Ammon's horn (tissue), 1 donor: ENCODE results near the gene DPT.
A peak's percentile ranks its signal among the peaks of the same experiment; 100 is the strongest.

Experiments
- DNase-seq: peaks from one replicate; pipeline ENCODE4 v3.0.0-alpha.2; 2016; ENCODE audit warnings: low spot score

DPT gene

DNA sequence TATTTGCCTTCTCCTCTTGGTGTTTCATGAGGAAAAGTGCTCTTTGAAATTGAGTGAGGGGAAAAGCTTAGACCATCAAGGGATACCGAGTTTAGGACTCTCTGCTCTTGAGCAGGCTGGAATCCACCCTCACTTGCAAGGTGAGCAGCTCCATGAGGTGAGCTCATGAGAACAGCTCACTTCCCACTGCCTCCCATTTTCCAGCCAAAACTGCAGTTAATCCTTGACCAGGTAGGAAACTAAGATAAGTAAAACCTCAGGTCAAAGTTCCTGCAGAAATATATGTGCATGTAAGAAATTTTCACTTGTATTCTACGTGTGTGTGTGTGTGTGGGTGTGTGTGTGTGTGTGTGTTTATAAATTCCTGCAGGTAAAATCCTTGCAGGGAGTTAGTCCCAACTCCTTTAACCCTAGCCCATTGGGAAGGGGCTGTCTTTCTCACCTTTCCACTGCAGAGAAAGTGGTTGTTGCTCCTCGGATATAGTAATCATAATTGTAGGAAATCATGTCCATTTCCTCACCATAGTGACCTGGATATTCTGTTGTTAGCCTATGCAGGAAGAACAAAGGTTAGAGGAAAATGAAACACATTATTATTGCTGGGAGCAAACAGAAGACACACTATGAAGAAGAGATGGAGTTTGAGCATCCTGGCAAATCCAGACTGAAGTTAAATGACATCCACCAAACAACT lies 28.3 kb downstream of the DPT start:
- DNase-seq: no peak

DNA sequence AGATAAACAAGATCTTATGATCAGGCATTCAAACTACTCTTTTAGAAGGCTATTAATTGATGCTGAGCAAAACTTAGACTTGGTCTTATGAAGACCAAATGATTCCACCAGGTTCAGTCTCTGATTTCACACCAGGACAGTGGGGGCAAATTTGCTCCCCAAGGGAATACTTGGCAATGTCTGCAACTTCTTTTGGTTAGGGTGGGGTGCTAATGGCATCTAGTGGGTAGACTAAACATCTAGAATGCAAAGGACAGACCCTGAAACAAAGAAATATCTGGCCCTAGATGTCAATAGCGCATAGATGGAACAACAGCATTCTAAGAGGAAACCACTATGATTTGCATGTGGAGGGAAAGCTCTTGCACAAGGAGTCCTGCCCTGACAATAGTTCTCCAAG lies 30.6 kb downstream of the DPT start:
- DNase-seq: no peak

DNA sequence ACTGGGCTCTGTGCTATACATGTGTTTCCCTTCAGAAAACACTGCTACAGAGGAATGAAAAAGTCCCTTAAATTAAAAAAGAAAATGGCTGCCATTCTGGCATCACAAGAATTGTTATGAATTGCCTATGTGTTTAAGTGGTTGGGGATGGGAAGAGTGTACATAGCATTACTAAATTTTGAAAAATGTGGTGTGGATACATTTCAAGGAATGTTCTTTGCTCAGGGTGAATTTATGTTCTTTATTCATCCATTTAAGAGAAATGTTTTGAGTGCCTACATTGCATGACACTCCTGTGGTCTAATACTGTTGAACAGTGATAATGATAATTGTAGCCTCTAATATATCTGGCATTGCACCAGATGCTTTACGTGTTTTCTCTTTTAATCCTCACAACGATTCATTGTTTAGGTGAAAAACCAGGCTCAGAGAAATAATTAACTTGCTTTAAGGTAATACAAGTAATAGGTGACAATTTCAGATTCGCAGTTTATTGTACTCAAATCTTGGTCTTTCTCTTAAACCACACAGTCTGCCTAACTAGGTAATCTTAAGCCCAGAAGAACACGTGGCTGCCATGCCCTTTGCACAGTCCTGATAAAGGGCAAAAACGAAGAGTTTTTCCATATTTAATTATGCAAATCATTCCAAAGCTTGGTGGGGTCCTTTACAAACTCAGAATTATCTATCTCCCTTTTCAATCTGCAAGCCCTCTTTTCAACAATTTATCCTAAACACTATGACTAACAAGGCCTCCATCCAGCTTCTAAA lies 31.5 kb downstream of the DPT start:
- DNase-seq: no peak

DNA sequence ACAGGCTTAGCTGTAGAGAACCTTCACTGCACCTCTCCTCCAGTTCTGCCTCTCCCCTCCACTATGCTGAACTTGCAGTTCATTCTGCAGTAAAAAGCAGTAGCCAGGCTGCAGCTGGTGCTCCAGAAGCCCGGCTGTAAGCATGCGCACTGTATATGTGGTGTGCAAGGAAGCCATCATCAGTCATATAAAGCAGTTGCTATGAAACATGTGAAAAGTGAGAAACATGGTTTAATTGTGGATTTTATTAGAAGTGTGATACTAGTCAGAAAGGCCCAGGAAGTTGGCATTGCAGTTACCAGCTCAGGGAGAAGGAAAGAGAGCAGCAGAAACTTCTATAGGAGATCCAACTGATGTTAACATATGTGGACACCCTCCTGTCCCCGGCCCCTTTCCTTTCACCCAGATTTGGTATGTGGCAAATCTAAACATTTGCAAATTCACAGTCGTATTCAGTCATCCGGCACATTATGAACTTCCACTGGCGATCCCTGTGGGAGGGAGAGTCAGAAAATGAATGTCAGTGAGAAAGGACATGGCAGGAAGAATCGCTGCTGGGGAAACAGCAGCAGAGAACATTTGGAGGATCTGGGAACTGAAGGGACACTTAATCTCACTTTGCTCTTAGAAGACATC lies 32.8 kb downstream of the DPT start:
- peak; percentile 17 for DNase-seq

DNA sequence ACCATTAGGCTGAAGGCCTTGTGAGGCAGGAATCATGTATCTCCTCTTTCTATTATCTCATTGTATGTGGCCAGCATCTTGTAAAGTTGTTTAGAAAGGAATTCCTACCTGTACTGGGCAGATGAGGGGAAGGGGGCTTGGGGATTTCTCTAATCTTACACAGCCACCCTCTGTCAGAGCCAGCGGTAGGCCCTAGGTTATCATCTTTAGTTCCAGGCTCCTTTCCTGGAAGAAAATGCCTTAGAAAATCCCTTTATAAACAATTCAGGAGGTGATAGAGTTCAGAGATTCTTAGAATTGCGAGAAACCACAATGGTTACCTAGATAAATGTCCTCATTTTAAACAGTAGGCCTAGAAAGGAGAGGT lies 35.2 kb downstream of the DPT start:
- DNase-seq: no peak

DNA sequence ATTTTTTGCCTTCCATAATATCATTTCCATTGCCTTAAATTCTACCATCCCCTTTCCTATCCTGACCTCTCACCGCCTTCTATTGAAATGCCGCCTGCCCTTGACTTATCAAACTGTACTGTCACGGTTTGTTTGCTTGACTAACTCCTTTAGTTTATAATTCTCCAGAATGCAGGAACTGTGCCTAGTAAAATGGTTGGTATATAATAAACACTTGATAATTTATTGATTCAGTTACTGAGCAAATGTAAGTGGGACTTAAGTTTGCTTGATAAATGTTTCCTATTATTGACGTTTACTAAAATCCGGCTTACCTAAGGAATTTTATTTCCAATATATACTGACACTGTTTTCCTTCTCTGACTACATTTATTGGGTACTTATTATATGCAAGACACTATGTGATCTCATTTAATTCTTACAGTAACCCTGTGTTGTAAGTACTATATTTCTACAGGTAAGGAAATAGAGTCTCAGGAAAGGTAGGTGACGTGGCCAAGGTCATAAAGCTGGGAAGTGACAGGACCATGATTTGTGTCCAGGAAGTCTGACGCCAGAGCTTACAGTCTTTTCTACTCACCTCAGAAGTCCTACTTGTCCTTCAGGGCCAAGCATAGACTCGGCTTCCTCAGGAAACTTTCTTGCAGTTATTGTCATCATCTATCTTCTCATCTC lies 35.7 kb downstream of the DPT start:
- DNase-seq: no peak

DNA sequence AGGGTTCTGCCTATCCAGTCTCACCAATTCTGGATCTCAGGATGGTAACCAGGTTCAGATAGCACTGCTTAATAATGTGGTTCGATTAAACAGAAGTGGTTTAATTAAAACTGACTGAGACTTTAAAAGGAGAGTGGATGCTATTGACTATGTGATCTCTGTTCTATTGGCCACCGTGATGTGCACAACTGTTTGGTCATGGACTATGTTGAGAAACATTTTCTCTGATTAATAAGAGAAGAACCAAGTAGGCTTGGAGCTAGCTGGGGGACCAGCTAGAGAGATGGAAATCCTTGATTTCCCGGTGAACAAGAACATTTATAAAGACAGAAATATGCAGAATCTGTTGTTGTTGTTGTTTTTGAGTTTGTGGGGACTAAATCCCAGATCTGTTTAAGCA lies 36.5 kb downstream of the DPT start:
- no peak for DNase-seq

DNA sequence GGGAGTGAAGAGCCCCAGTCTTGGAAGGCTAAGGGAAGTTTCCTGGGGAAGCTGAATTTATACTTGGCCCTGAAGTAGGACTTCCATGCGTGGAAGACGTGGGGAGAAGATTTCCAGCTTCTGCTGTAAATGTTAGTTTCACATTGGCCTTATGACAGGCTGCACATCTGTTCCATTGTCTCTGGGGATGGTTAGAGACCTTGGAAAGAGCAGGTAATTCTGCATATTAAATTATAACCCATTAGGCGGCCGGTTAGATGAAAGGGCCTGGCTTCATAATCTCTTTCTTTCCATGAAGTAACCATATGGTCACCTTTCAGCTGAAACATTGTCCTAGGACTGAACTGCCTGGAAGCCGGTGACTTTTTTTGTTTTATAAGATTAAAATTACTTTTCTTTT lies 37.5 kb downstream of the DPT start:
- no peak for DNase-seq

DNA sequence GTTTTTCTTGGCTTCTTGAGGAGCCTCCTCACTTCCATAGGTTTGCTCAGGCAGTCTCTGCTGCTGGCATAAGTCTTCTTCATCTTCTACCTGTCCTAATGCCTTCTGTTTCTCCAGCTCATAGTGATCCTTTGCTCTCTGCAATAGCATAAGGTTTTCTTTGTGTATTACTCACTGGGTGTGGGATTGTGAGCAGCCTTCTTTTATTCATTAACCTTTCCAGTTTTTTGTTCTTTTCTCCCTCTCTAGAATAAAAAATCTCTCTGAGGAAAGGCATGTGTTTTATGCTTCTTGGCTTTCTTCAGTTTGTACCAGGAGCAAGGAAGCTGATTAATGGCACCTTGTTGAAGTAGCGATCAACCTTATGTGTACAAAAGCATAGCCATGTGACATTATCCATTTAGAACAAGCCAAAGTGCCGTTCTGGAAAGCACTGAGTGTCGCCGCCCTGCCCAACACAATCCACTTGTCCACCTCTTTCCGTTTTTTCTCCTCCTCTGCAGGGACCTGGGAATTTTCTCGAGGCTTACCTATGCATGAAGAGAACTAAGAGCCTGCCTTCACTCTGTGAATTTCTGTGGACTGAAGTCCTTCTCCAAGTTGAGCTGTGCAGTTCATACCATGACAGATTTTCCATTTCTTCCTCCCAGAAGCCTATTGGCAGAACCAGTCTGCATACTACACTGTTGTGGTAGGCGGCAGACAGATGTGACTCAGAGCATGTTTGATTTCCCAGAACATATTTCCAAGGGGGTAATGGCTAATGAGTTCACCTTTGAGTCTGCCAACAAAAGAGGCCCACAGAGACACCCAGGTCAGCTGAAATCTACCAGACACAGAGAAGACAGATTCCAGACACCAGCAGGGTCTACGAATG lies 39.0 kb downstream of the DPT start:
- peak; percentile 17 for DNase-seq

DNA sequence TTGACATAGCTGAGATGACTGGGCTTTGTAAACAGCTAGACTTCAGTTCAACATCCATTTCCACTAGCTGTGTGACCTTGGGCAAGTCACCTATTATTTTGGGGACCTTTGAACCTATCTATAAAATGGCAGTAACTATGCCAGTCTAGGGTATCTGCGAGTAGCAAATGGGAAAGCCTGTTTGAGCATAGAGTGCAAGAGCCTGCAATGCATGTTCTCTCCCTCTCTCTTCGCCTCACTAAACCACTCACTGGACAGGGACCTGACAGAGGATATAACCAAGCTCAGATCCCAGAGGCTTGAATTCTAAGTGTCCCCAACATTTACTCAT lies 39.7 kb downstream of the DPT start:
- no peak for DNase-seq

DNA sequence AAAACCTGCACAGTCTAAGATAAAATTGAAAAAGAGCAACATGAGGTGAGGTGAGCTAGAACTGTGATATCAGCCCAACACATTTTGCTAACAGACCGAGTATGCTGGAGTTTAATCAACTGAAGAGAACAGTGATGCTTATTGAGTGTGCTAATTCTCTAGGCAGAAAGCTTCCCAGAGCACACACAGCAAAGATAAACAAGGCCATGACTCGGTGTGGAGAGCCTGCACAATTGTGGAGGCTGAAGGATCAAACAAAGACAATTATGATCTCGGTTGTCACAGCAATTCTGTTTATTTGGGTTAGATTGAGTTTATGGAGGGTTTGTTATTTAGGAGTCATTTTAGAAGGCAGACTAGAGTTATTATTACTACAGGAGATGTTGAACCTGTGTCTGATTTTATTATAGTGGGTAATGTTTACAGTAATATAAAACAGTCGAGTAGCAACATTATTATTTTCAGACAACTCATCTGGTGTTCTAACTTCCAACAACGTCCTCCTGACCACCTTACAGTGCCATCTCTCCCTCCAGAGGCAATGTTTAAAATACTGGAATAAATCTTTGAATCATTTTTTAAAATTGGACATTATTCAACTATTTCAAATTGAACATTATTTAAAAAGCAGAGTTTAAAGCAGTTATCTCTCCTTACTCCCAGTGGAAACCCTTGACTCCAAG lies 40.2 kb downstream of the DPT start:
- peak; percentile 50 for DNase-seq

DNA sequence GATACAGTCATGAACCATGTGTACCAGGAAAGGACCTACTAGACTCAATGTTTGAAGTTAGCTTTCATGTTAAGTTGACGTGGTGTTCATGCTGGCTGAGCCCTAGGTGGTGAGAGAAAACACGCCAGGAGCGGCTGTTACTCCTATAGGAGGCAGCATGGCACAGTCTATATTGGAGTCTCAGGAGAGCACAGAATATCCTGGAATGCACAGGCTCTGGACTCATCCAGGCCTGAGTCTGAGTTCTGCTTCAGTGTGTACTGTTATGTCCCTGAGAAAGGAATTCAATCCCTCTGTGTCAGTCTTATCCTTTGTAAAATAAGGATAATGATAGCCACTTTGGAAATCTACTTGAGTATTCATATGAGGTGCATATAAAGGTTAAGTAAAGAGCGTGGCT lies 41.2 kb downstream of the DPT start:
- no peak for DNase-seq

DNA sequence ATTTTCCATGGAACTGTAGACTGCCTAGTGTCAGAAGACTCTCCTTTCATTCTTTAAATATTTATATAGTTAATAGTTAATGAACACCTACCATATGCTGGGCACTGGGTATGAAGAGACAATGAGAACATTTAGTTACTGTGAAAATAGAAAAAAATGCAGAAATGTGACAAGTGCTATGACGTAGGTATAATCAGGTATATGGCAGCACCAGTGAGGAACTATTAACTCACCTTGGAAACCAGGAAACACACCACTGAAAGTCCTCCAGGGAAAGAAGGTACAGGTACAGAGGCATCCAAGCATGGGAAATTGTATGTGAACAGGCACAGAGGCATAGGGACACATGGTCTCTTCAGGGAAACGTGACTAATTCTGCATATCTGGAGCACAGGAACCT lies 42.3 kb downstream of the DPT start:
- no peak for DNase-seq

DNA sequence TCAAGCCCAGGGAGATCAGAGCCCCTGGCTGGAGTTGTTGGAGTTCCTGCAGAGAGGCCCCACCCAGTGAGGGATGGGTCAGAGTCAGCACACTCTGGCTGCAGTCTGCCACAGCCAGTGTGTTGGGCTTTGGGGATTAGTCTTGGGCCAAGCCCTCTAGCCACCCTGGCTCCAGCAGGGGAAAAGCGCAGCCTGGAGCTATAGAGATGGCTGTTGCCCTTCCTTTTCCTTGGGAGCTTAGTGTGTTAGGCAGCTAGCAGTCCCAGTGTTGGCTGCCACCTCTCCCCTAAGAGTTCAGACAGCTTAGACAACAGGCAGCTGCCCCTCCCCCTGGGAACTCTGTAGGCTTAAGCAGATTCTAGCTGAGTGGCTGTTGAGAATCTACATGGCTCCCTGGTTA lies 45.1 kb downstream of the DPT start:
- DNase-seq: no peak

DNA sequence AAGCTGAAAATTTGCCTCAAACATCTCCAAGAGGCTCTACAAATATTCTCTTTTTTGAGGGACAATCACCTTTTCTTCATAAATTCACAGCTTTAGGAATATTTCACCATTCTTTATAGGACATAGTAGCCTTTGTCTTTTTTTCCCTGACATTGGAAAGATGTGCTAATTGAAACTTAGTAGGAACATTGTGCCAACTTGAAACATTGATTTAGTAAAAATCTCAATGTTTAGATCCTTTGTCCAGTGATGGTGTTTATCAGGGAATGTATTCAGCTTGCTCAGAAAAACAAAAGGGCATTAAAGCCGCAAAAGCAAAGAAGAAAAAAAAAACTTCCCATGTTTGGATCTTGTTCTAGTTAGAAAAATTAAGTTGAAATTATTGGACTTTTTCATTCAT lies 52.1 kb downstream of the DPT start:
- DNase-seq: no peak

DNA sequence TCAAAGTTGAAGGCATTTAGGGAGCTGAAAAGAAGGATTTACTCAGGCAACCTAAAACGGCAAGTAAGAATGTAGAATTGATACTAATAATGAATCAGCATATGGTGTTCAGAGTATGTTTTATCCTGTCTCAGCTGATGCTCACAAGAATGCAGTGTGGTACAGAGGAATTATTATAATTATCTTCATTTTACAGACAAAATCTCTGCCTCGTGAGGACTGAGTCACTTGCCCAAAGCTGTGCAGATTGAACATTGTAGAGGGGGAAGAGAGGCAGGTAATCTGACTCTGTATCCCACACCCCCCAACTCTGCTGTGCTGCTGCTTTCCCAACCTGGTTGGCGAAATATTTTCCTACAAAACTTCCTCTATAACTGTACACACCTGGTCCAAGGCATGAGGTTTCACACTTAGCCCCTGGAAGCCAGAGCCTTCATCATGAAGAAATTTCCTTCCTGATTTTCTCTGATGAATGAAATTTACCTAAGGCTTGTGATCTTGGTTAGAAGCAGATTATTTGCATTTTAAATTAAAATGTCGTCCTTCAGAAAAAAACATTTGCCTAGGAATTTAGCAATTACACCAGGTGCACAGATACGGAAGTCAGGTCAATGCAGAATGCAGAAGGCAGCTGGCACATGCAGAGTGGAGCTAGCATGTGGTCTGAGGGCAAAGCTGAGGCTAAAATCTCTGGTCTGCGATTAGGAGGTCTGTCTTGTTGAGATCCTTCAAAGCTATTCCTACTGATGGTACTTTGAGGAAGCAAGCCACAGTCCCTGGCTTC lies 52.8 kb downstream of the DPT start:
- no peak for DNase-seq

DNA sequence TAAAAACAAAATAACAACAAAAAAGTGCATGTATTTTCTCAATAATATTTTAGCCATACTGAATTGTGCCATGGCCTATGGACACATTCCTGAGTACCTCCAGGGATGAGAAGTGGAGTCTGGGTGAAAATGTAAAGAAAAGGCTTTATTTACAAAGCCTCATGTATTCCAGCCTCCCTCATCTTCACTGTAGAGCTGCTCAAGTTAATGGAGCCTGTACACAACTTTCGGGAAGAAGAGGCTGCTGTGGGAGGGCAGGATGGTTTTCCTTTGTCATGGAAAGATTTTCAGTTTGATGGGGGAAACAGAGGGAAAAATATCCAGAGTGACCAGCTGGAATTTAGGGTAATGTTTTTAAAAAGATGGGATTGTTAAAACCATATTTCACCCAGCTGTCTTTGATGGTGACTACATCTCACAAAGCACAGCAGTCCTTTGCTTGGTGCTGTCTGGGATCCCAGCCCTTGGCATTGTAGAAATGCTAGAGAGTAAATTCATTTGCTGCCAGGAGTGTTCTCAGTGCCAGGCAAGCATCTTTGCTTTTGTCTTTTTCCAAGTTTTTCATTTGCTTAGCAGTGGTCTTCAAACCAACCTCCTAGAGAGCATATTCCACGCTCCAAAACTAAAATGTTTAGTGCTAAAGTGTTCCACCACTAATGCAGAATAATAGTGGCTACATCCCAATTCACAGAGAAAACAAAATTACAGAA lies 54.9 kb downstream of the DPT start:
- DNase-seq: peak; percentile 46

DNA sequence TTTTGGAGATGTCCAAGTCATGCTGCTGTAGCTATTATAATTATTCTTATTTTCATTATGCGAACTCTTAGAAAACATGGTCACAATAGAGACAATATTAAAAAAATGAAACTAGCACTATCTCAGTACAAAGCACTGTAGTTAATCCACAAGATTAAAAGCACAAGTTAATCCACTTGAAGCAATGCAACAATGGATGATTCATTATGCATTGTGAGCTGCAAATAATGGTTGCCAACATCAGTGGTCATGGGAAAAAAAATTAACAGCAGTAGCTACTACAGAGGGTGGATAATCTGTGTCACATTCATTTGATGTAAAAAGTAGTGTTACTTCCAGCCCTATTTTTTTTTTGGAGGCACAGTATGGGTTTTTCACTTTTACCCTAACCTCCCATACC lies 56.7 kb downstream of the DPT start:
- no peak for DNase-seq

DNA sequence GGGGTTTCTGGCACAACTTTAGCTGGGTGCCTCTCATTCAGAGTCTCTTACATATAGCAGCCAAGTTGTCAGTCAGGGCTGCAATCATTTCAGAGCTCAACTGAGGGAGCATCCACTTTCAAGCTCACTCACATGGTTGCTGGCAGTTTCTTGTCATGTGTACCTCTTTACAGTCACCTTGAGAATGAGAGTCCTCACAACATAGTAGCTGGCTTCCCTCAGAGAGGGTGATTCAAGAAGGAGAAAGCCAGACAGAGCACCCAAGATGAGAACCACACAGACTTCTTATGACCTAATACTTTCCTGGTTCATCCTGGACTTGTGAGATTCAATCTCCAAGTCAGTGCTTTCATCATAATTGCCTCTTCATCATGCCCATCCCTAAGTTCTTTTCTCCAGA lies 57.2 kb downstream of the DPT start:
- DNase-seq: peak; percentile 8

DNA sequence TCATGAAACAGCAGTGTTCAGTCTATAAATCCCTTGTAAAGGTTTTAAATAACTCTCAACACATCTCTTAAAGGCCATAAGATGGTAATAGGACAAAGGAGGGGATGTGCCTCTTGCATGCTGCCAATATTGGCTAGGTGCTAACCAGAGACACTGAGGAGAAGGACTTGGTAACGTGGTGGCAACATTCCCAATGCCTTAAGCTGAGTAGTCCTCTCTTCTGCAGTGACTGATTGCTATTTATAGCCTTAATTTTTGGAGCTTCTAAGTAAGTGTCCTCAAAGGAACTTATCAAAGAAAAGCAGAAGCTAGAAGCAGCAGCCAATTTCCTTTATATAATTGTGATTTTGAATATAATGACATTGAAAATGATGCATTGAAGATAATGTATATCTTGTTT lies 63.0 kb downstream of the DPT start:
- DNase-seq: no peak
